GM12878 (cell line): ENCODE measurements around the gene OCA2. TPM values are rescaled to one million over a fixed set of nuclear protein-coding genes. Genes with fewer than 3 reads are reported as not detected.

Experiments
- ATAC-seq: fragments of 200-7000 bp; cut with Tn5 transposase; 3 replicates; pipeline ENCODE4 v1.9.1; 2020; ENCODE audit warnings: mild to moderate bottlenecking, moderate library complexity
- BruUV-seq: library from RNA; stranded (reverse); fragments of 400-500 nt; replicated peaks from 2 replicates; lab custom pipeline; 2021; lab: Mats Ljungman, UMichigan
- CTCF ChIA-PET: fragments of 300-600 bp; sonication (Branson Sonifier 250); formaldehyde crosslinking; extraction: SDS; loops from one replicate; lab custom pipeline; 2021; ENCODE audit warnings: inconsistent platforms; lab: Yijun Ruan, JAX
- POLR2A ChIA-PET: fragments of 350-600 bp; formaldehyde crosslinking; extraction: SDS; loops from one replicate; lab custom pipeline; 2021; ENCODE audit warnings: inconsistent platforms; lab: Charles Lee
- RAD21 ChIA-PET: fragments of 300-600 bp; sonication (Branson Sonifier 250); formaldehyde crosslinking; loops from one replicate; lab custom pipeline; 2023; ENCODE audit warnings: antibody characterized with exemption; ENCODE audit not compliant: unreplicated experiment; lab: Charles Lee
- SMC1A ChIA-PET: fragments of 300-600 bp; sonication (Branson Sonifier 250); formaldehyde crosslinking; loops from one replicate; lab custom pipeline; 2023; ENCODE audit not compliant: unreplicated experiment, uncharacterized antibody; lab: Charles Lee
- DNase-seq: peaks from one replicate; pipeline ENCODE4 v3.0.0-alpha.2; 2011; ENCODE audit warnings: low read depth, low spot score
- FAIRE-seq: peaks from 3 replicates; lab custom pipeline; 2011; peaks lifted over from hg19 to GRCh38; lab: Jason Lieb, UNC
- H2AFZ ChIP-seq: 2 replicates; pipeline ENCODE4 v1.6.0; 2011; ENCODE audit warnings: low read depth, low read length, control low read depth; ENCODE audit not compliant: control insufficient read depth
- H3K27ac ChIP-seq: 2 replicates; pipeline ENCODE4 v1.5.1; 2011; ENCODE audit warnings: control low read depth; ENCODE audit not compliant: control insufficient read depth, insufficient read depth
- H3K27me3 ChIP-seq, 2 experiments: replicated peaks in 1 of 2; 2 replicates each; pipeline versions ENCODE4 v1.6.0 to v1.6.1; 2011; ENCODE audit warnings: low read length in 1 of 2; ENCODE audit not compliant: control insufficient read depth in 2 of 2, insufficient read depth in 2 of 2
- H3K36me3 ChIP-seq, 2 experiments: 2 replicates each; pipeline ENCODE4 v1.5.1; 2011; ENCODE audit warnings: low read length in 1 of 2; ENCODE audit not compliant: control insufficient read depth in 2 of 2, insufficient read depth in 2 of 2
- H3K4me1 ChIP-seq: 2 replicates; pipeline ENCODE4 v1.6.1; 2011; ENCODE audit warnings: mild to moderate bottlenecking, low read length, moderate library complexity, mixed read lengths; ENCODE audit not compliant: control insufficient read depth, insufficient read depth
- H3K4me2 ChIP-seq: 2 replicates; pipeline ENCODE4 v1.6.0; 2011; ENCODE audit warnings: control low read depth; ENCODE audit not compliant: control insufficient read depth, insufficient read depth
- H3K4me3 ChIP-seq: fragments of 200-600 bp; sonication (generic); 2 replicates; pipeline ENCODE4 v1.5.1; 2016
- H3K79me2 ChIP-seq: 2 replicates; pipeline ENCODE4 v1.6.0; 2011; ENCODE audit warnings: low read length; ENCODE audit not compliant: control insufficient read depth, insufficient read depth
- H3K9ac ChIP-seq: 2 replicates; pipeline ENCODE4 v1.8.0; 2011; ENCODE audit warnings: low read length, control low read depth, mixed read lengths; ENCODE audit not compliant: control insufficient read depth, insufficient read depth
- H3K9me3 ChIP-seq: replicated peaks from 3 replicates; pipeline ENCODE4 v1.5.1; 2011; ENCODE audit warnings: mild to moderate bottlenecking, low read length; ENCODE audit not compliant: control insufficient read depth, insufficient read depth
- H4K20me1 ChIP-seq: 2 replicates; pipeline ENCODE4 v1.6.0; 2011; ENCODE audit not compliant: control insufficient read depth, insufficient read depth
- CBFB ChIP-seq: IDR thresholded peaks from 2 replicates; pipeline ENCODE4 v1.6.1; 2016; ENCODE audit warnings: antibody characterized with exemption, low read depth
- EZH2 ChIP-seq: IDR thresholded peaks from 2 replicates; pipeline ENCODE4 v1.6.1; 2012; ENCODE audit warnings: low read depth, mild to moderate bottlenecking, control low read depth, inconsistent platforms, low read length, borderline replicate concordance; ENCODE audit not compliant: control insufficient read depth
- MYC ChIP-seq: IDR thresholded peaks from 2 replicates; pipeline ENCODE4 v1.6.1; 2011; ENCODE audit warnings: mild to moderate bottlenecking, low read length, moderate library complexity, inconsistent platforms; ENCODE audit not compliant: insufficient read depth, insufficient replicate concordance, insufficient read length, severe bottlenecking
- NBN ChIP-seq: fragments of 450-650 bp; IDR thresholded peaks from 2 replicates; pipeline ENCODE4 v1.6.1; 2016
- PML ChIP-seq: IDR thresholded peaks from 2 replicates; pipeline ENCODE4 v1.6.1; 2012; ENCODE audit warnings: low read length, inconsistent platforms
- SP1 ChIP-seq: IDR thresholded peaks from one replicate; pipeline ENCODE4 v1.6.1; 2011; ENCODE audit warnings: low read depth, low read length
- TARDBP ChIP-seq: IDR thresholded peaks from 2 replicates; pipeline ENCODE4 v1.6.1; 2016; ENCODE audit warnings: borderline replicate concordance
- TCF12 ChIP-seq: IDR thresholded peaks from 2 replicates; pipeline ENCODE4 v1.6.1; 2011; ENCODE audit warnings: low read depth, mild to moderate bottlenecking, low read length
- WGBS: methylation state at CpG from one replicate; pipeline ENCODE4 v1.1.6; 2016; ENCODE audit warnings: low lambda C conversion rate; ENCODE audit not compliant: insufficient replicate concordance, insufficient coverage; ENCODE audit errors: missing lambda C conversion rate; 5-methylcytosine and 5-hydroxymethylcytosine counted together
- in situ Hi-C: fragments of 300-500 bp; cut with MboI; formaldehyde crosslinking; loops from 9 replicates; pipeline ENCODE4 v1.14.3; 2018; ENCODE audit warnings: mixed read lengths
- intact Hi-C: fragments of 100-400 bp; cut with micrococcal nuclease; formaldehyde crosslinking; loops from one replicate; pipeline ENCODE4 v1.14.2; 2022; ENCODE audit not compliant: unreplicated experiment
- polyA plus RNA-seq, 11 experiments: library from polyadenylated mRNA; depleted of rRNA in 4 of 11; unstranded in 6 of 11; stranded (reverse) in 5 of 11; fragments of >200 nt; fragmentation: Nextera tagmentation in 4 of 11; fragmentation: Illumina TruSeq in 1 of 11; extraction: Ambion mirVana in 4 of 11; extraction: Trizol in 1 of 11; gene quantifications; 1 replicate in 1 of 11; 2 replicates in 10 of 11; pipeline versions ENCODE4 v1.2.1 to v1.2.3, GENCODE V29; 2011 to 2016; ENCODE audit warnings: inconsistent platforms in 2 of 11, missing spikeins in 2 of 11, low read depth in 1 of 11
- total RNA-seq, 4 experiments: library from RNA; depleted of rRNA in 3 of 4; stranded (reverse); fragments of >200 nt in 3 of 4; fragmentation: Illumina TruSeq in 1 of 4; extraction: Trizol in 1 of 4; gene quantifications; 2 replicates each; pipeline versions ENCODE4 v1.2.1 to v1.2.3, GENCODE V29; 2013 to 2021
- TF ChIP-seq, protein P1 (sequence below): fragments of 450-650 bp; IDR thresholded peaks from 2 replicates; pipeline ENCODE4 v1.6.1; 2018; ENCODE audit warnings: borderline replicate concordance, mild to moderate bottlenecking; ENCODE audit not compliant: partially characterized antibody
- TF ChIP-seq, protein P2 (sequence below): fragments of 450-650 bp; formaldehyde crosslinking; IDR thresholded peaks from 2 replicates; pipeline ENCODE4 v1.5.0; 2022; ENCODE audit warnings: mild to moderate bottlenecking, missing genetic modification characterization

OCA2 gene
- total and polyA plus RNA-seq, 10 of the 15 experiments (the other 5 are each of a cell fraction or from before 2014, with no cell fraction given) = 0.04 to 1.8 TPM; not detected in 8

DNA sequence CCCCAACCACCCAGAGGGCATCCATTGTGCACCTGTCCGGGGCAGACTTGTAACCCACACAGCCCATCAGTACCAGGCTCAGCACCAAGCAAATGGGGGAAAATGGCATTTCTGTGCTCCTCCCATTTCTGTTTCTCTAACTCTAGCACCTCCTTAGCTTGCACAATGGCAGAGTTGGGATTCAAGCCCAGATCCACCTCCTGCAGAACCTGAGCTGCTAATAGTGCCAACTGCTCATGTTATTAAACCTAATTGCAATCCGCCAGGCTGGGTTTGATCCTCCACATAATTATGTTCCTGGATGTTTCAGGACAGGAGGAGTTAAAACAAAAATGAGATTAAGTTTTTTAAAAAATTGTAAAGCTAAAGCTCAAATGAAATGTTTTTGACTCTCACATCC is 235.0 kb downstream of the OCA2 start:
- Histone ChIP-seq H3K27me3 (no peaks in the 10 kb centered on the region), H2AFZ (no peak overlapping the region), H3K79me2 (no peaks in the 10 kb centered on the region), H4K20me1 (no peaks in the 10 kb centered on the region), H3K36me3 (no peaks in the 10 kb centered on the region)
- no TSS peak for BruUV-seq
- no peak for DNase-seq
- ChIA-PET RAD21 (no interaction called here), SMC1A (no interaction called here)
- FAIRE-seq = no peak
- no peak for ATAC-seq
- intact Hi-C loops = no loop called here
- TF ChIP-seq NBN = no peak
- TF ChIP-seq, protein P1, sequence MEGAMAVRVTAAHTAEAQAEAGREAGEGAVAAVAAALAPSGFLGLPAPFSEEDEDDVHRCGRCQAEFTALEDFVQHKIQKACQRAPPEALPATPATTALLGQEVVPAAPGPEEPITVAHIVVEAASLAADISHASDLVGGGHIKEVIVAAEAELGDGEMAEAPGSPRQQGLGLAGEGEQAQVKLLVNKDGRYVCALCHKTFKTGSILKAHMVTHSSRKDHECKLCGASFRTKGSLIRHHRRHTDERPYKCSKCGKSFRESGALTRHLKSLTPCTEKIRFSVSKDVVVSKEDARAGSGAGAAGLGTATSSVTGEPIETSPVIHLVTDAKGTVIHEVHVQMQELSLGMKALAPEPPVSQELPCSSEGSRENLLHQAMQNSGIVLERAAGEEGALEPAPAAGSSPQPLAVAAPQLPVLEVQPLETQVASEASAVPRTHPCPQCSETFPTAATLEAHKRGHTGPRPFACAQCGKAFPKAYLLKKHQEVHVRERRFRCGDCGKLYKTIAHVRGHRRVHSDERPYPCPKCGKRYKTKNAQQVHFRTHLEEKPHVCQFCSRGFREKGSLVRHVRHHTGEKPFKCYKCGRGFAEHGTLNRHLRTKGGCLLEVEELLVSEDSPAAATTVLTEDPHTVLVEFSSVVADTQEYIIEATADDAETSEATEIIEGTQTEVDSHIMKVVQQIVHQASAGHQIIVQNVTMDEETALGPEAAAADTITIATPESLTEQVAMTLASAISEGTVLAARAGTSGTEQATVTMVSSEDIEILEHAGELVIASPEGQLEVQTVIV = no peak
- no peak for TF ChIP-seq SP1
- TF ChIP-seq MYC = no peak
- TF ChIP-seq TCF12 = no peak
- TF ChIP-seq, protein P2, sequence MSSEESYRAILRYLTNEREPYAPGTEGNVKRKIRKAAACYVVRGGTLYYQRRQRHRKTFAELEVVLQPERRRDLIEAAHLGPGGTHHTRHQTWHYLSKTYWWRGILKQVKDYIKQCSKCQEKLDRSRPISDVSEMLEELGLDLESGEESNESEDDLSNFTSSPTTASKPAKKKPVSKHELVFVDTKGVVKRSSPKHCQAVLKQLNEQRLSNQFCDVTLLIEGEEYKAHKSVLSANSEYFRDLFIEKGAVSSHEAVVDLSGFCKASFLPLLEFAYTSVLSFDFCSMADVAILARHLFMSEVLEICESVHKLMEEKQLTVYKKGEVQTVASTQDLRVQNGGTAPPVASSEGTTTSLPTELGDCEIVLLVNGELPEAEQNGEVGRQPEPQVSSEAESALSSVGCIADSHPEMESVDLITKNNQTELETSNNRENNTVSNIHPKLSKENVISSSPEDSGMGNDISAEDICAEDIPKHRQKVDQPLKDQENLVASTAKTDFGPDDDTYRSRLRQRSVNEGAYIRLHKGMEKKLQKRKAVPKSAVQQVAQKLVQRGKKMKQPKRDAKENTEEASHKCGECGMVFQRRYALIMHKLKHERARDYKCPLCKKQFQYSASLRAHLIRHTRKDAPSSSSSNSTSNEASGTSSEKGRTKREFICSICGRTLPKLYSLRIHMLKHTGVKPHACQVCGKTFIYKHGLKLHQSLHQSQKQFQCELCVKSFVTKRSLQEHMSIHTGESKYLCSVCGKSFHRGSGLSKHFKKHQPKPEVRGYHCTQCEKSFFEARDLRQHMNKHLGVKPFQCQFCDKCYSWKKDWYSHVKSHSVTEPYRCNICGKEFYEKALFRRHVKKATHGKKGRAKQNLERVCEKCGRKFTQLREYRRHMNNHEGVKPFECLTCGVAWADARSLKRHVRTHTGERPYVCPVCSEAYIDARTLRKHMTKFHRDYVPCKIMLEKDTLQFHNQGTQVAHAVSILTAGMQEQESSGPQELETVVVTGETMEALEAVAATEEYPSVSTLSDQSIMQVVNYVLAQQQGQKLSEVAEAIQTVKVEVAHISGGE (CRISPR knock-in tag) = no peak
- no peak for TF ChIP-seq EZH2
- no peak for TF ChIP-seq PML
- TF ChIP-seq TARDBP = no peak
- TF ChIP-seq CBFB = no peak
- TF ChIP-seq, all 136 proteins: peak for 0
- Histone ChIP-seq H3K27ac (no peak overlapping the region), H3K4me2 (no peak overlapping the region), H3K9ac (no peak overlapping the region), H3K4me1 (no peaks in the 10 kb centered on the region), H3K9me3 (no peaks in the 10 kb centered on the region; the same call in 2 of the 3 replicates), H3K4me3 (no peak overlapping the region)
- in situ Hi-C loops = no loop called here
- 32% methylated on average over 2 of the region's 2 CpGs for WGBS
- ChIA-PET POLR2A (no interaction called here), CTCF (no interaction called here)
